Choroid plexus epithelial cell (primary cell): ENCODE data around the gene SNRNP48.

Experiments
- DNase-seq: peaks from one replicate; pipeline ENCODE4 v3.0.0-alpha.2; 2010; ENCODE audit warnings: low read depth
- H3K4me3 ChIP-seq: 2 replicates; pipeline ENCODE4 v1.5.1; 2011; ENCODE audit warnings: low read depth, mild to moderate bottlenecking, control low read depth, low read length, moderate library complexity
- CTCF ChIP-seq: conservative IDR thresholded peaks from 2 replicates; pipeline ENCODE4 v1.5.1; 2011; ENCODE audit warnings: low read depth, mild to moderate bottlenecking, control low read depth, inconsistent platforms, low read length, moderate library complexity

The SNRNP48 gene

GRCh38 chr6:7543789-7544424, 46.1 kb upstream of the SNRNP48 start:
- H3K4me3 ChIP-seq = peak overlapping the region; percentile 18

GRCh38 chr6:7544597-7544996, 45.4 kb upstream of the SNRNP48 start:
- TF ChIP-seq CTCF = no peak
- DNase-seq = no peak
- no peak overlapping the region for H3K4me3 ChIP-seq

More at GRCh38 chr6:7543789-7544424, 46.1 kb upstream of the SNRNP48 start:
- TF ChIP-seq CTCF = no peak
- peak; percentile 8 for DNase-seq

GRCh38 chr6:7545316-7546019, 44.5 kb upstream of the SNRNP48 start:
- H3K4me3 ChIP-seq = no peak overlapping the region
- no peak for DNase-seq
- TF ChIP-seq CTCF = no peak

- no peak for TF ChIP-seq CTCF
- peak; percentile 33 for DNase-seq
- H3K4me3 ChIP-seq = no peak overlapping the region
These were observed 44.0 kb upstream of the SNRNP48 start for GRCh38 chr6:7546020-7546369.

GRCh38 chr6:7546383-7546782, 43.6 kb upstream of the SNRNP48 start:
- H3K4me3 ChIP-seq = no peak overlapping the region
- DNase-seq = no peak
- no peak for TF ChIP-seq CTCF

- H3K4me3 ChIP-seq = no peak overlapping the region
- no peak for TF ChIP-seq CTCF
- no peak for DNase-seq
These were observed 43.1 kb upstream of the SNRNP48 start for GRCh38 chr6:7546896-7547295.

- no peak for DNase-seq
- no peak for TF ChIP-seq CTCF
- no peak overlapping the region for H3K4me3 ChIP-seq
These were observed 42.7 kb upstream of the SNRNP48 start for GRCh38 chr6:7547315-7547714.
